GM23338 (cell line): ENCODE measurements around the gene GRM6. TPM values are rescaled to one million over a fixed set of nuclear protein-coding genes. Genes with fewer than 3 reads are reported as not detected.
A peak's percentile ranks its signal among the peaks of the same experiment; 100 is the strongest.

Source experiments
- ATAC-seq: fragments of 200-7000 bp; cut with Tn5 transposase; 3 replicates; pipeline ENCODE4 v1.9.1; 2020
- DNase-seq: peaks from one replicate; pipeline ENCODE4 v3.0.0-alpha.2; 2015; ENCODE audit warnings: low spot score
- H2AFZ ChIP-seq: fragments of 200-600 bp; sonication (generic); 2 replicates; pipeline ENCODE4 v1.8.0; 2016; ENCODE audit warnings: antibody characterized with exemption, mild to moderate bottlenecking, moderate library complexity
- H3F3A ChIP-seq: fragments of 200-600 bp; sonication (generic); replicated peaks from 2 replicates; pipeline ENCODE4 v1.8.0; 2017; ENCODE audit warnings: antibody characterized with exemption, mixed run types, low read depth
- H3K27ac ChIP-seq: fragments of 200-600 bp; sonication (generic); 2 replicates; pipeline ENCODE4 v1.6.1; 2016; ENCODE audit warnings: low read depth
- H3K27me3 ChIP-seq: fragments of 200-600 bp; sonication (generic); 2 replicates; pipeline ENCODE4 v1.8.0; 2016; ENCODE audit warnings: mild to moderate bottlenecking, mixed run types, moderate library complexity; ENCODE audit not compliant: insufficient read depth
- H3K36me3 ChIP-seq: fragments of 200-600 bp; sonication (generic); 2 replicates; pipeline ENCODE4 v1.8.0; 2016; ENCODE audit warnings: mild to moderate bottlenecking; ENCODE audit not compliant: insufficient read depth
- H3K4me1 ChIP-seq: fragments of 200-600 bp; sonication (generic); 2 replicates; pipeline ENCODE4 v1.8.0; 2016; ENCODE audit warnings: mild to moderate bottlenecking, moderate library complexity; ENCODE audit not compliant: insufficient read depth
- H3K4me2 ChIP-seq: fragments of 200-600 bp; sonication (generic); 2 replicates; pipeline ENCODE4 v1.7.1; 2017; ENCODE audit warnings: mixed run types
- H3K4me3 ChIP-seq: fragments of 200-600 bp; sonication (generic); 2 replicates; pipeline ENCODE4 v1.6.1; 2016; ENCODE audit warnings: mixed run types
- H3K79me2 ChIP-seq: fragments of 200-600 bp; sonication (generic); replicated peaks from 2 replicates; pipeline ENCODE4 v1.8.0; 2017; ENCODE audit warnings: mild to moderate bottlenecking; ENCODE audit not compliant: insufficient read depth
- H3K9me2 ChIP-seq: fragments of 200-600 bp; sonication (generic); 2 replicates; pipeline ENCODE4 v1.8.0; 2017; ENCODE audit not compliant: insufficient read depth
- H4K20me1 ChIP-seq: fragments of 200-600 bp; sonication (generic); replicated peaks from 2 replicates; pipeline ENCODE4 v1.8.0; 2017; ENCODE audit warnings: mild to moderate bottlenecking; ENCODE audit not compliant: insufficient read depth
- H3K27ac Mint-ChIP-seq: 2 replicates; pipeline ENCODE4 v1.8.0; 2020; ENCODE audit warnings: inconsistent platforms, mild to moderate bottlenecking, moderate library complexity, mixed read lengths
- H3K27me3 Mint-ChIP-seq: 3 replicates; pipeline ENCODE4 v1.8.0; 2022; ENCODE audit warnings: low read depth, mild to moderate bottlenecking, moderate library complexity, mixed read lengths, inconsistent platforms; ENCODE audit not compliant: insufficient read depth, poor library complexity
- H3K36me3 Mint-ChIP-seq: 3 replicates; pipeline ENCODE4 v1.8.0; 2021; ENCODE audit warnings: low read depth, mild to moderate bottlenecking, inconsistent platforms, moderate library complexity, mixed read lengths
- H3K4me1 Mint-ChIP-seq: 3 replicates; pipeline ENCODE4 v1.8.0; 2020; ENCODE audit warnings: mild to moderate bottlenecking, inconsistent platforms, mixed read lengths
- H3K4me3 Mint-ChIP-seq: 3 replicates; pipeline ENCODE4 v1.8.0; 2021; ENCODE audit warnings: moderate library complexity, mild to moderate bottlenecking, inconsistent platforms, mixed read lengths
- H3K9me3 Mint-ChIP-seq: 3 replicates; pipeline ENCODE4 v1.8.0; 2020; ENCODE audit warnings: moderate library complexity, mild to moderate bottlenecking, inconsistent platforms, mixed read lengths
- CREB1 ChIP-seq: fragments of 250-450 bp; sonication (Bioruptor Pico); IDR thresholded peaks from 2 replicates; pipeline ENCODE4 v1.5.0; 2020; ENCODE audit warnings: low read depth, mild to moderate bottlenecking, moderate library complexity
- CTCF ChIP-seq, 2 experiments: fragments of 200-600 bp in 1 of 2; sonication (generic) in 1 of 2; conservative IDR thresholded peaks; 2 replicates each; pipeline versions ENCODE4 v1.5.1 to v1.6.1; 2016 to 2017; ENCODE audit warnings: antibody characterized with exemption in 2 of 2, low read depth in 2 of 2, mild to moderate bottlenecking in 2 of 2, moderate library complexity in 1 of 2
- ETS1 ChIP-seq: IDR thresholded peaks from 2 replicates; pipeline ENCODE4 v1.6.1; 2016; ENCODE audit warnings: antibody characterized with exemption
- EZH2 ChIP-seq: fragments of 200-600 bp; sonication (generic); IDR thresholded peaks from one replicate; pipeline ENCODE4 v1.8.0; 2017; ENCODE audit warnings: antibody characterized with exemption, mild to moderate bottlenecking, low read depth; ENCODE audit not compliant: unreplicated experiment
- EZH2phosphoT487 ChIP-seq: fragments of 200-600 bp; sonication (generic); IDR thresholded peaks from one replicate; pipeline ENCODE4 v1.8.1; 2018; ENCODE audit warnings: antibody characterized with exemption; ENCODE audit not compliant: unreplicated experiment
- JUNB ChIP-seq: IDR thresholded peaks from one replicate; pipeline ENCODE4 v1.6.1; 2016; ENCODE audit warnings: antibody characterized with exemption; ENCODE audit not compliant: unreplicated experiment
- NANOG ChIP-seq: IDR thresholded peaks from 2 replicates; pipeline ENCODE4 v1.6.1; 2016; ENCODE audit warnings: antibody characterized with exemption, borderline replicate concordance
- POLR2AphosphoS5 ChIP-seq: IDR thresholded peaks from 2 replicates; pipeline ENCODE4 v1.6.1; 2016; ENCODE audit warnings: antibody characterized with exemption, low read depth
- STAT1 ChIP-seq: IDR thresholded peaks from one replicate; pipeline ENCODE4 v1.6.1; 2016; ENCODE audit warnings: antibody characterized with exemption; ENCODE audit not compliant: unreplicated experiment
- ZNF114 ChIP-seq: fragments of 250-450 bp; sonication (Bioruptor Pico); IDR thresholded peaks from 2 replicates; pipeline ENCODE4 v1.5.0; 2020; ENCODE audit warnings: mild to moderate bottlenecking, moderate library complexity
- ZNF331 ChIP-seq: fragments of 250-450 bp; sonication (Bioruptor Pico); IDR thresholded peaks from 2 replicates; pipeline ENCODE4 v1.5.0; 2020; ENCODE audit warnings: low read depth, mild to moderate bottlenecking, moderate library complexity
- ZNF462 ChIP-seq: fragments of 250-450 bp; sonication (Bioruptor Pico); IDR thresholded peaks from 2 replicates; pipeline ENCODE4 v1.5.0; 2020; ENCODE audit warnings: mild to moderate bottlenecking, moderate library complexity
- polyA plus RNA-seq: library from polyadenylated mRNA; unstranded; fragments of >200 nt; fragmentation: Nextera tagmentation; extraction: Ambion mirVana; gene quantifications from 2 replicates; pipeline ENCODE4 v1.2.1, GENCODE V29; 2016
- total RNA-seq: library from RNA; depleted of rRNA; stranded (reverse); fragments of >200 nt; shearing (Covaris generic); gene quantifications from 2 replicates; pipeline ENCODE4 v1.2.3, GENCODE V29; 2014
- TF ChIP-seq, protein P1 (sequence below): IDR thresholded peaks from one replicate; pipeline ENCODE4 v1.6.1; 2018; ENCODE audit warnings: antibody characterized with exemption; ENCODE audit not compliant: unreplicated experiment

The GRM6 gene
- total and polyA plus RNA-seq, 2 experiments from 2014 or later, result 0.19 TPM; not detected in 1

DNA sequence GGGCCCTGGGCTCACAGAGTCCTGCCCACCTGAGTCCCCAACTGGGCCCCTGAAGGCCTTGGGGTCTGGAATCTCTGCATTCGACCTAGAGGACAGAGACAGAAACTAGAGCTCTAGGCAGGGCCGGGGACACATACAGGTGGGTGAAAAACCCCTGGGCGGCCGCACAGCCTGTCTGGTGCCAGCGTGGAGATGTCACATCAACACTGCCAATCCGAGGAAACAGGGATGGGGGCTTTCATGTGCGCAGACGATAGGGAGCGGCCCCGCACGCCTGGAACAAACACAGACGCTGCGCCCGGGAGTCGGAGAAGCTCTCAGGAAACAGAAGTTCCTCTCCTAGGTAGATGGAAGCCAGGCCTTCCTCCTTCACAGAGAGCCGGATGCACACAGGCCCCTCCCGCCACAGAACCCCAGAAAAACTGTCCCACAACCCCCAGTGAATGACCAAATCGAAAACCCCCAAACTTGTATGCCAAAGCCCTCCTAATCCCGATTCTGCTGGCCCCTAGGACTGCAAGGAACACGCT is 1.8 kb downstream of the GRM6 start:
- no peaks in the 10 kb centered on the region for H3K36me3 ChIP-seq
- no peak overlapping the region for H3K27ac ChIP-seq
- H3K4me3 ChIP-seq, result no peak overlapping the region
- Mint-ChIP-seq H3K36me3 (peaks cover 6% of the 10 kb centered on the region), H3K27ac (no peak overlapping the region), H3K4me1 (peaks cover 11% of the 10 kb centered on the region; the same call in 2 of the 3 replicates), H3K27me3 (peaks cover 53% of the 10 kb centered on the region), H3K4me3 (peak overlapping the region; percentile 64; the same call in 1 of the 3 replicates), H3K9me3 (peaks cover 47% of the 10 kb centered on the region)
- H3K27me3 ChIP-seq, result peaks cover 42% of the 10 kb centered on the region
- no peak for DNase-seq
- no peak for ATAC-seq
- no peaks in the 10 kb centered on the region for H3K79me2 ChIP-seq
- peaks cover 8% of the 10 kb centered on the region for H3K4me1 ChIP-seq
- H3K4me2 ChIP-seq, result no peak overlapping the region
- TF ChIP-seq ZNF462, result no peak
- no peak for TF ChIP-seq ZNF331 (CRISPR knock-in tag)
- no peak for TF ChIP-seq EZH2phosphoT487
- TF ChIP-seq ETS1, result no peak
- no peak for TF ChIP-seq CTCF (conservative IDR thresholded peaks at IDR 0.05; ENCODE audit: low read depth in 2 of 2)
- no peak for TF ChIP-seq NANOG
- TF ChIP-seq, protein P1, sequence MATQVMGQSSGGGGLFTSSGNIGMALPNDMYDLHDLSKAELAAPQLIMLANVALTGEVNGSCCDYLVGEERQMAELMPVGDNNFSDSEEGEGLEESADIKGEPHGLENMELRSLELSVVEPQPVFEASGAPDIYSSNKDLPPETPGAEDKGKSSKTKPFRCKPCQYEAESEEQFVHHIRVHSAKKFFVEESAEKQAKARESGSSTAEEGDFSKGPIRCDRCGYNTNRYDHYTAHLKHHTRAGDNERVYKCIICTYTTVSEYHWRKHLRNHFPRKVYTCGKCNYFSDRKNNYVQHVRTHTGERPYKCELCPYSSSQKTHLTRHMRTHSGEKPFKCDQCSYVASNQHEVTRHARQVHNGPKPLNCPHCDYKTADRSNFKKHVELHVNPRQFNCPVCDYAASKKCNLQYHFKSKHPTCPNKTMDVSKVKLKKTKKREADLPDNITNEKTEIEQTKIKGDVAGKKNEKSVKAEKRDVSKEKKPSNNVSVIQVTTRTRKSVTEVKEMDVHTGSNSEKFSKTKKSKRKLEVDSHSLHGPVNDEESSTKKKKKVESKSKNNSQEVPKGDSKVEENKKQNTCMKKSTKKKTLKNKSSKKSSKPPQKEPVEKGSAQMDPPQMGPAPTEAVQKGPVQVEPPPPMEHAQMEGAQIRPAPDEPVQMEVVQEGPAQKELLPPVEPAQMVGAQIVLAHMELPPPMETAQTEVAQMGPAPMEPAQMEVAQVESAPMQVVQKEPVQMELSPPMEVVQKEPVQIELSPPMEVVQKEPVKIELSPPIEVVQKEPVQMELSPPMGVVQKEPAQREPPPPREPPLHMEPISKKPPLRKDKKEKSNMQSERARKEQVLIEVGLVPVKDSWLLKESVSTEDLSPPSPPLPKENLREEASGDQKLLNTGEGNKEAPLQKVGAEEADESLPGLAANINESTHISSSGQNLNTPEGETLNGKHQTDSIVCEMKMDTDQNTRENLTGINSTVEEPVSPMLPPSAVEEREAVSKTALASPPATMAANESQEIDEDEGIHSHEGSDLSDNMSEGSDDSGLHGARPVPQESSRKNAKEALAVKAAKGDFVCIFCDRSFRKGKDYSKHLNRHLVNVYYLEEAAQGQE, result no peak
- TF ChIP-seq ZNF114 (CRISPR knock-in tag), result no peak
- TF ChIP-seq POLR2AphosphoS5, result no peak
- no peak for TF ChIP-seq EZH2
- no peak for TF ChIP-seq CREB1 (CRISPR knock-in tag)
- no peak for TF ChIP-seq JUNB
- no peak for TF ChIP-seq STAT1
- no peaks in the 10 kb centered on the region for H4K20me1 ChIP-seq
- H3F3A ChIP-seq, result 0 out of 2 replicates have a peak, but pooled peaks cover 3% of the 10 kb centered on the region
- H2AFZ ChIP-seq, result no peak overlapping the region
- H3K9me2 ChIP-seq, result no peaks in the 10 kb centered on the region
